GM20000 (cell line): ENCODE data around the gene SCNN1G.

Experiments used
- DNase-seq: peaks from one replicate; pipeline ENCODE4 v3.0.0; 2012; ENCODE audit warnings: low spot score
- CTCF ChIP-seq: IDR thresholded peaks from 2 replicates; pipeline ENCODE4 v1.5.1; 2012; ENCODE audit warnings: mild to moderate bottlenecking, control low read depth; ENCODE audit errors: extremely low read depth, missing control alignments

SCNN1G gene

GRCh38 chr16:23225634-23226033, 43.1 kb downstream of the SCNN1G start:
- TF ChIP-seq CTCF: no peak
- DNase-seq: no peak

- DNase-seq: no peak
- TF ChIP-seq CTCF: no peak
Observed at GRCh38 chr16:23227529-23227928, 45.0 kb downstream of the SCNN1G start.

GRCh38 chr16:23229714-23230113, 47.2 kb downstream of the SCNN1G start:
- DNase-seq: no peak

GRCh38 chr16:23232806-23233205, 50.3 kb downstream of the SCNN1G start:
- no peak for DNase-seq
- no peak for TF ChIP-seq CTCF

More at GRCh38 chr16:23229714-23230113, 47.2 kb downstream of the SCNN1G start:
- TF ChIP-seq CTCF: no peak

GRCh38 chr16:23235176-23235575, 52.6 kb downstream of the SCNN1G start:
- no peak for DNase-seq
- TF ChIP-seq CTCF: no peak

- DNase-seq: no peak
- TF ChIP-seq CTCF: no peak
Observed at GRCh38 chr16:23236983-23237382, 54.4 kb downstream of the SCNN1G start.

- TF ChIP-seq CTCF: no peak
- no peak for DNase-seq
Observed at GRCh38 chr16:23240994-23241393, 58.4 kb downstream of the SCNN1G start.

GRCh38 chr16:23244122-23244521, 61.6 kb downstream of the SCNN1G start:
- DNase-seq: no peak
- TF ChIP-seq CTCF: no peak
